H9 (cell line): ENCODE results near the gene TBL1X. TPM values are rescaled to one million over a fixed set of nuclear protein-coding genes. Genes with fewer than 3 reads are reported as not detected.

ENCODE experiments used
- DNase-seq: peaks from one replicate; pipeline ENCODE4 v3.0.0-alpha.2; 2017
- H2AFZ ChIP-seq: one replicate; pipeline ENCODE4 v1.6.1; 2013; ENCODE audit warnings: mild to moderate bottlenecking, low read length, control low read depth, moderate library complexity
- H2AK5ac ChIP-seq: 2 replicates; pipeline ENCODE4 v1.6.1; 2013; ENCODE audit warnings: low read length, control low read depth, mixed read lengths; ENCODE audit not compliant: insufficient read length
- H2BK120ac ChIP-seq: one replicate; pipeline ENCODE4 v1.6.1; 2013; ENCODE audit warnings: low read depth, mild to moderate bottlenecking, low read length, control low read depth, inconsistent platforms; ENCODE audit not compliant: poor library complexity, severe bottlenecking
- H2BK12ac ChIP-seq: 2 replicates; pipeline ENCODE4 v1.6.1; 2013; ENCODE audit warnings: low read length, control low read depth, mixed read lengths, low read depth; ENCODE audit not compliant: insufficient read length
- H2BK15ac ChIP-seq: 2 replicates; pipeline ENCODE4 v1.6.1; 2013; ENCODE audit warnings: low read depth, low read length, control low read depth
- H2BK20ac ChIP-seq: one replicate; pipeline ENCODE4 v1.6.1; 2013; ENCODE audit warnings: low read depth, mild to moderate bottlenecking, low read length, control low read depth, inconsistent platforms; ENCODE audit not compliant: poor library complexity, severe bottlenecking
- H2BK5ac ChIP-seq: 2 replicates; pipeline ENCODE4 v1.6.1; 2013; ENCODE audit warnings: low read length, control low read depth, mixed read lengths; ENCODE audit not compliant: insufficient read length
- H3K14ac ChIP-seq: 2 replicates; pipeline ENCODE4 v1.6.1; 2013; ENCODE audit warnings: low read length, control low read depth; ENCODE audit not compliant: insufficient read depth
- H3K18ac ChIP-seq: 2 replicates; pipeline ENCODE4 v1.6.1; 2013; ENCODE audit warnings: low read depth, mild to moderate bottlenecking, mixed read lengths, low read length, control low read depth; ENCODE audit not compliant: insufficient read length
- H3K23ac ChIP-seq: 2 replicates; pipeline ENCODE4 v1.6.1; 2013; ENCODE audit warnings: low read length, control low read depth, mixed read lengths, low read depth; ENCODE audit not compliant: insufficient read length
- H3K23me2 ChIP-seq: 2 replicates; pipeline ENCODE4 v1.6.1; 2013; ENCODE audit warnings: low read depth, mild to moderate bottlenecking, mixed read lengths, low read length, control low read depth; ENCODE audit not compliant: insufficient read length, poor library complexity, severe bottlenecking
- H3K27ac ChIP-seq: 2 replicates; pipeline ENCODE4 v1.5.1; 2013; ENCODE audit warnings: low read length, control low read depth, mixed read lengths, low read depth; ENCODE audit not compliant: insufficient read length
- H3K27me3 ChIP-seq: 2 replicates; pipeline ENCODE4 v1.6.1; 2013; ENCODE audit warnings: low read length, control low read depth, inconsistent platforms; ENCODE audit not compliant: insufficient read depth
- H3K4ac ChIP-seq: 2 replicates; pipeline ENCODE4 v1.6.1; 2013; ENCODE audit warnings: low read depth, mild to moderate bottlenecking, control low read depth, inconsistent platforms, low read length, moderate library complexity
- H3K4me1 ChIP-seq: 2 replicates; pipeline ENCODE4 v1.6.1; 2013; ENCODE audit warnings: low read length, control low read depth, inconsistent platforms; ENCODE audit not compliant: insufficient read depth
- H3K4me2 ChIP-seq: 2 replicates; pipeline ENCODE4 v1.6.1; 2013; ENCODE audit warnings: low read length, control low read depth, mixed read lengths; ENCODE audit not compliant: insufficient read length, insufficient read depth
- H3K56ac ChIP-seq: 2 replicates; pipeline ENCODE4 v1.6.1; 2013; ENCODE audit warnings: low read depth, mild to moderate bottlenecking, mixed read lengths, low read length, control low read depth; ENCODE audit not compliant: insufficient read length
- H3K79me1 ChIP-seq: 2 replicates; pipeline ENCODE4 v1.6.1; 2013; ENCODE audit warnings: low read depth, mild to moderate bottlenecking, moderate library complexity, low read length, control low read depth, inconsistent platforms; ENCODE audit not compliant: insufficient read depth, poor library complexity, severe bottlenecking
- H3K79me2 ChIP-seq: 2 replicates; pipeline ENCODE4 v1.6.1; 2013; ENCODE audit warnings: low read length, control low read depth, inconsistent platforms; ENCODE audit not compliant: insufficient read depth
- H3K9ac ChIP-seq: 2 replicates; pipeline ENCODE4 v1.6.1; 2013; ENCODE audit warnings: low read length, control low read depth, mixed read lengths; ENCODE audit not compliant: insufficient read length; ENCODE audit errors: extremely low read depth
- H3K9me3 ChIP-seq: one replicate; pipeline ENCODE4 v1.6.1; 2013; ENCODE audit warnings: low read depth, low read length, inconsistent platforms; ENCODE audit not compliant: control insufficient read depth
- H3T11ph ChIP-seq: one replicate; pipeline ENCODE4 v1.6.1; 2013; ENCODE audit warnings: mild to moderate bottlenecking, low read length, control low read depth, inconsistent platforms
- H4K20me1 ChIP-seq: one replicate; pipeline ENCODE4 v1.6.1; 2013; ENCODE audit not compliant: control insufficient read depth, insufficient read length, insufficient read depth
- H4K5ac ChIP-seq: 2 replicates; pipeline ENCODE4 v1.6.1; 2013; ENCODE audit warnings: low read depth, mild to moderate bottlenecking, mixed read lengths, low read length, control low read depth; ENCODE audit not compliant: insufficient read length
- H4K8ac ChIP-seq: replicated peaks from 2 replicates; pipeline ENCODE4 v1.6.1; 2013; ENCODE audit warnings: low read length, control low read depth, mixed read lengths, low read depth; ENCODE audit not compliant: insufficient read length
- H4K91ac ChIP-seq: 2 replicates; pipeline ENCODE4 v1.6.1; 2013; ENCODE audit warnings: low read depth, mild to moderate bottlenecking, moderate library complexity, mixed read lengths, low read length, control low read depth; ENCODE audit not compliant: insufficient read length
- H3K27ac Mint-ChIP-seq, 3 experiments: 2 replicates in 2 of 3; 3 replicates in 1 of 3; pipeline ENCODE4 v1.8.0; 2020 to 2021; ENCODE audit warnings: mixed read lengths in 3 of 3, mild to moderate bottlenecking in 1 of 3, moderate library complexity in 1 of 3
- H3K27me3 Mint-ChIP-seq: 2 replicates; pipeline ENCODE4 v1.8.0; 2021; ENCODE audit warnings: low read depth, mild to moderate bottlenecking, moderate library complexity, mixed read lengths
- H3K36me3 Mint-ChIP-seq, 3 experiments: 2 replicates in 2 of 3; 3 replicates in 1 of 3; pipeline ENCODE4 v1.8.0; 2020 to 2021; ENCODE audit warnings: low read depth in 3 of 3, mixed read lengths in 3 of 3; ENCODE audit not compliant: insufficient read depth in 1 of 3
- H3K4me1 Mint-ChIP-seq, 2 experiments: 2 replicates each; pipeline ENCODE4 v1.8.0; 2020; ENCODE audit warnings: mixed read lengths in 2 of 2
- H3K4me3 Mint-ChIP-seq, 2 experiments: 2 replicates in 1 of 2; 3 replicates in 1 of 2; pipeline ENCODE4 v1.8.0; 2020 to 2021; ENCODE audit warnings: mild to moderate bottlenecking in 2 of 2, mixed read lengths in 2 of 2, moderate library complexity in 1 of 2
- H3K9me3 Mint-ChIP-seq, 2 experiments: 2 replicates in 1 of 2; 3 replicates in 1 of 2; pipeline ENCODE4 v1.8.0; 2020; ENCODE audit warnings: mild to moderate bottlenecking in 2 of 2, mixed read lengths in 2 of 2, moderate library complexity in 1 of 2
- CTCF ChIP-seq: fragments of 200-600 bp; sonication (generic); conservative IDR thresholded peaks from 3 replicates; pipeline ENCODE4 v1.8.0; 2021; ENCODE audit warnings: antibody characterized with exemption, mild to moderate bottlenecking
- WGBS: extraction: QIAGEN DNeasy Blood & Tissue Kit; methylation state at CpG from one replicate; pipeline ENCODE4 v1.1.7; 2013; ENCODE audit warnings: missing lambda C conversion rate, low lambda C conversion rate, mixed read lengths; ENCODE audit not compliant: insufficient read length; ENCODE audit errors: extremely low coverage; 5-methylcytosine and 5-hydroxymethylcytosine counted together
- total RNA-seq: library from RNA; stranded (reverse); gene quantifications from 2 replicates; pipeline ENCODE4 v1.2.1, GENCODE V29; 2021

The TBL1X gene
- total RNA-seq, 1 experiment from 2014 or later, result 24.1 TPM

GRCh38 chrX:9664224-9664623 is 199.4 kb downstream of the TBL1X start:
- peaks cover 1% of the 10 kb centered on the region; the same call in 1 of the 2 replicates for H3K27me3 Mint-ChIP-seq
- TF ChIP-seq CTCF, result no peak

More at GRCh38 chrX:9664224-9664623, 199.4 kb downstream of the TBL1X start:
- no peak overlapping the region for H2BK120ac ChIP-seq
- H3K27ac ChIP-seq, result no peak overlapping the region
- no CpG with 5 or more reads among the region's 6 CpGs for WGBS
- no peaks in the 10 kb centered on the region; the same call in 1 of the 2 replicates for H3K4me1 ChIP-seq
- no peak overlapping the region for H2AK5ac ChIP-seq
- no peak overlapping the region for H3T11ph ChIP-seq
- no peak overlapping the region for H4K5ac ChIP-seq
- no peak overlapping the region for H3K23ac ChIP-seq
- H2BK20ac ChIP-seq, result no peak overlapping the region
- no peak overlapping the region for H2AFZ ChIP-seq
- no peak for DNase-seq
- H3K4me3 Mint-ChIP-seq, result no peak overlapping the region
- no peak overlapping the region for H3K27ac Mint-ChIP-seq
- H2BK5ac ChIP-seq, result no peak overlapping the region
- no peaks in the 10 kb centered on the region for H4K20me1 ChIP-seq
- no peaks in the 10 kb centered on the region for H3K27me3 ChIP-seq
- no peak overlapping the region for H3K4ac ChIP-seq
- H3K18ac ChIP-seq, result no peak overlapping the region
- H3K56ac ChIP-seq, result no peak overlapping the region
- no peaks in the 10 kb centered on the region for H3K23me2 ChIP-seq
- no peaks in the 10 kb centered on the region for H3K79me2 ChIP-seq
- H3K4me2 ChIP-seq, result no peak overlapping the region
- no peak overlapping the region for H3K14ac ChIP-seq
- H3K36me3 Mint-ChIP-seq, result peaks cover 17 to 42% (median 26%) of the 10 kb centered on the region in 3 experiments
- no peak overlapping the region for H4K91ac ChIP-seq
- H3K9me3 ChIP-seq, result no peaks in the 10 kb centered on the region
- H3K79me1 ChIP-seq, result no peaks in the 10 kb centered on the region
- H3K9ac ChIP-seq, result no peak overlapping the region
- no peak overlapping the region for H4K8ac ChIP-seq
- H2BK12ac ChIP-seq, result no peak overlapping the region
- peaks cover 11 to 12% of the 10 kb centered on the region in 2 experiments for H3K4me1 Mint-ChIP-seq
- no peak overlapping the region for H2BK15ac ChIP-seq
- peaks cover 20 to 49% of the 10 kb centered on the region in 2 experiments for H3K9me3 Mint-ChIP-seq
